Stimulated activated CD4-positive, alpha-beta T cell treated with anti-CD3 and anti-CD28 coated beads, TNF-alpha, amount 100 ng/mL, for 48 hours (primary cell): ENCODE data around the gene NKAIN2.
"Not testable (repeated sequence)": the region's sequence is repeated elsewhere in the genome, so short reads cannot be mapped to it uniquely, and the experiment has no call there.

ENCODE experiments used
- DNase-seq, 3 donors: peaks; one replicate each; pipeline ENCODE4 v3.0.0-alpha.2; 2020; ENCODE audit warnings: low read depth in 3 of 3

Gene NKAIN2

GRCh38 chr6:124078169-124078568, 274.5 kb downstream of the NKAIN2 start:
- DNase-seq = no peak

GRCh38 chr6:124080483-124080882, 276.8 kb downstream of the NKAIN2 start:
- no peak for DNase-seq

- no peak for DNase-seq
Measured at GRCh38 chr6:124090491-124090890, 286.8 kb downstream of the NKAIN2 start.

GRCh38 chr6:124099520-124099919, 295.9 kb downstream of the NKAIN2 start:
- no peak for DNase-seq

GRCh38 chr6:124110514-124110913, 306.8 kb downstream of the NKAIN2 start:
- no peak for DNase-seq

DNA sequence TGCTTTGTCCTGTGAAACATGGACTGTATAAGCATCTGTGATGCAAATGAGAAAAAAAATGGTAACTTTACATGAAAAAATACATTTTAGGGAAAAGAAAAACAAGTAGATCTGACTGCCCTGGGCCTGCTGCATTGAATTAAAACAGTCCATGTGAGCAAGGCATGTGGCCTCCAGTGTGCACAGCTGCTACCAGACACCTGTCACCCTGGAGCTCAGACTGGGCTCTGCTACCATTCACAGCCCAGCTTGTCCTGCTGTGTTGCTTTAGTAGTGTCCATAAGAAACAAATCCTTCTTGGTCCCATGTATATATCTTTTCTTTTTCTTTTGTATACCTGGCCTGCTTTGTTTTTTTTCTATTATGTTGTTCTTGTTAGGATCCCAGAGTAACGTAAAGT, 315.9 kb downstream of the NKAIN2 start:
- DNase-seq = no peak

DNA sequence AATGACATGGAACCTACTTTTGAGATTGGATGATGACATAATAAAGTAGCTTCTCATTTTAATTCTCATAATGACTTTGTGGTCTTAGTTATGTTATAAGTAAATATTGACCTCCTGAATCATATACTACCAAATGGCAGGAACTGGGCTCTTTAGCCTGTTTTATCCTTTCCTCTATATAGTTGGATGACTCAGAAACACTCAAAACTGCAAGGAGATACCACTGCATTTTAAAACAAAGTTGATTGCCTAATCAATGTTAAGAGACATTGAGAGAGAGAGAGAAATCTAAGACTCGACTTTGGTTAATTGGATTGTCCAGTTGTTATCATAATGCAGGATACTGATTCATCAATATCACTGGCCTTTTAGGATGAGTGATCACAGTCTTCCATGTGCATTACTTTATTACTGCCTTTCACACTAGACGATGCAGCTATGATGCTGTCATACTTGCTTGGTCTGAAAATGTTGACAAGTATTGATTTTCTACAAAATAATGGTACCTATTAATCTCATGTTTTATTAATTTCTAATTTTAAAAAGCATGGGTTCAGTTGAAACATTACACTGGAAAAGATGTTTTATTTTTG, 320.0 kb downstream of the NKAIN2 start:
- no peak for DNase-seq

DNA sequence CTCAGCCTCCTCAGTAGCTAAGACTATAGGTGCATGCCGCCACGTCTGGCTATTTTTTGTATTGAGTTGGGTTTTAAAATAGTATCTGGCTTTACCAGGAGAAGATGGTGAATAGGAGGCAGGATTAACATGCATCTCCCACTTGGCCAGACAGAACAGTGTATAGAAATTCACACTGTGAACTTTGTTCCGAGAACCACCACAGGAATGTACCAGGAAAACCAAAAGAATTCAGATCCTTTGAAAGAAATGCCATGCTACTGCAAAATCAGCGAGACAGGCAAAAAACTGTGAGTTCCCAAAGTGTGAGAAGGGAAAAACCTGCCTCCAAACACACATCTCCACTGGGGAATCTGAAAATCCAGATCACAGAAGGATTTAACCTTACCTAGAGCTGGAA, 327.6 kb downstream of the NKAIN2 start:
- DNase-seq = no peak

DNA sequence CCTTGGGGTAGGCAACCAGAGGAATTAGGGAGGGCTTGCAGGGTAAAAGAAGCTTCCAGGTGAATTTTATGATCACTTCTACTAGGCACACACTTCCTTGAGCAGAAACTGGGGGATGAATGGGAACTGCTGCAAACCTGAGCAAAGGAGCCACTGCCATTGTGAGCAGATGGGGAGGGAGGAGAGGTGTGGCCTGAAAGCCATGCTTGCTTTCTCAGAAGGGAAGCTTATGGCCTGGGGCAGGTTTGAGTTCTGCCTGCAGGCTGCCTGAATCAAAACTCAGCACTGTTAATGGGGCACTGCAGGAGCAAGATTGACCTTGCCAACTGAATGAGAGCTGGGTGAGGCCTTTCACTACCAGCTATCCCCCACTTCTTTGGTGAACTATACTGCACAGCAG, 328.1 kb downstream of the NKAIN2 start:
- DNase-seq = no peak

GRCh38 chr6:124132256-124132655, 328.6 kb downstream of the NKAIN2 start:
- DNase-seq = no peak

GRCh38 chr6:124142852-124143251, 339.2 kb downstream of the NKAIN2 start:
- no peak for DNase-seq

DNA sequence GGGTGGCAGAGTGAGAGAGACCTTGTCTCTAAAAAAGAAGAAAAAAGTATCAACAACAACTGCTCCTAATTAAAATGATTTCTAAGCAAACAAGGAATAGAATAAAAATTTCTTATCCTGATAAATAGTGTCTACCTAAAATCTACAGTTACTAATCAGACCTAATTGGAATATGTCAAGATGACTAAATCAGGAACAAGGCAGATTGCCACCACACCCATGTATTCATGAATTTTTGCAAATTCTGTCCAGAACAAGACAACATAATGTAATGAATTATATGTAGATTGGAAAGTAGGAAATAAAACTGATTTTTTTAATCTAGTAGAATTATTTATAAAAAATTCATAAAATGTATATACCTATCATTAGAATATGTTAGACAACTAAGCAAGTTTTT, 339.8 kb downstream of the NKAIN2 start:
- DNase-seq = no peak

DNA sequence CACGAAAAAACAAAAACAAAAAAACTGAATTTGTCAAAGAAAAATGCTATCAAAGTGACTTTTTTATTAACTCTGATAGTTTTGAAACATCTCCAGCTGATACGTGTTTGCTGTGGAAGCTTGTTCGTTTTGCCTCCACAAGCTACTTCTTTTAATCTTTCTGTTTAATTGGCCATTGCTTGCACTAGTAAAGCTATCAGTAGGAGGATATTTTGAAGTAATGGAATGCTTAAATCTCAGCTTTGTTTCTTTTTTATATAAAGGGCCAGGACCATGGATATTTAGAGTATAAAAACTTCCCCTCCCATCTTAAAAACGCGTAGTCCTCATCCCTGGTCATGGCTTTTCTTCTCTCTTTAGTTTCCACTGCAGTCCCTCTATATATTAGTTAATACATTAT, 344.0 kb downstream of the NKAIN2 start:
- DNase-seq = no peak

- no peak for DNase-seq
Measured at GRCh38 chr6:124148236-124148957, 344.7 kb downstream of the NKAIN2 start.

DNA sequence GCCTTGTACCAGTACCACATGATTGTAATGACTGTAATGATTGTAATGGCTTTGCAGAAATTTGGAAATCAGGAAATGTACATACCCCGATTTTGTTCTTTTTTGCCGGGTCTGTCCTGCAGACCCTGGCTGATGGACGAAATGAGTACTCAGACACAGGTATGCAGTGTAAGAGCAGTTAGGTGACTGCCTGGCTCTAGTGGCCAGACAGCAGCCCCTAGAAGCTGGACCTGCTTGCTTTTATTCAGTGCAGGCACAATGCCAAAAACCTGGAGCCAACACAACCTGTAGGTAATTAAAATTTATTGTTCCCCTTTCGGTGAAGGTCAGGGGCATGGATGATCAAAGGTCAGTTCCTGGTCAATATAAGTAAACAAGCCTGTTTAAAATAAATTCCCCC, 346.0 kb downstream of the NKAIN2 start:
- no peak for DNase-seq

DNA sequence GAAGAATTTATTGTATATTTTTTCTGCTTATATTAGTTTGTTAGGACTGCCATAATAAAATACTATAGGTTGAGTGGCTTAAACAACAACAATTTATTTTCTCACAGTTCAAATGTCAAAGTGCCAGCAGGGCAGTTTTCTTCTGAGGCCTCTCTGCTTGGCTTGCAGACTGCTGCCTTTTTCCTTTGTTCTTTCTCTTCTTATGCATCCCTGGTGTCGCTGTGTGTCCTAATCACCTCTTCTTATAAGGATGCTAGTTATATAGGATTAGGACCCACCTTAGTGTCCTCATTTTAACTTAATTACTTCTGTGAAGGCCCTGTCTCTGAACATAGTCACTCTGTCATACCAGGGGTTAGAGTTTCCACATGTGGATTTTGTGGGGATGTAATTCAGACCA, 354.4 kb downstream of the NKAIN2 start:
- DNase-seq = no peak

DNA sequence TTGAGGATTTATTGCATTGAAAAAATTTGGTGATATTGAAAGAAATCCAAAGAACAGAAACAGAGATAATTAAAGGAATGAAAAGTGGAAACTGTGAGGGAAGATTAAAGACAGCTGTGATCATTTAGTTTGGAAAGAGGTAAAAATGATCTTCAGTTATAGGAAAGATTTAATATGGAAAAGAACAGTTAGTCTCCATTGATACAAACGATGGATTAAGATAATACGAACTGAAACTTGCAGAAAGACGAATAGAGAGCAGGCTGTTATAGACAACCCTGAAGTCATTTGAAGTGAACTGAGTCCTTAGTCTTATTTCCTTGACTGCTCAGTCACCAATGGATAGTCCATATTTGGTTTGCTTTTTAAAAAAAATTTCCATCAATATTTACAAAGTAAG, 360.0 kb downstream of the NKAIN2 start:
- no peak for DNase-seq

GRCh38 chr6:124164343-124164742, 360.7 kb downstream of the NKAIN2 start:
- no peak for DNase-seq

DNA sequence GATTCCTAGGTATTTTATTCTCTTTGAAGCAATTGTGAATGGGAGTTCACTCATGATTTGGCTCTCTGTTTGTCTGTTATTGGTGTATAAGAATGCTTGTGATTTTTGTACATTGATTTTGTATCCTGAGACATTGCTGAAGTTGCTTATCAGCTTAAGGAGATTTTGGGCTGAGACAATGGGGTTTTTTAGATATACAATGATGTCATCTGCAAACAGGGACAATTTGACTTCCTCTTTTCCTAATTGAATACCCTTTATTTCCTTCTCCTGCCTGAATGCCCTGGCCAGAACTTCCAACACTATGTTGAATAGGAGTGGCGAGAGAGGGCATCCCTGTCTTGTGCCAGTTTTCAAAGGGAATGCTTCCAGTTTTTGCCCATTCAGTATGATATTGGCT, 363.6 kb downstream of the NKAIN2 start:
- not testable (repeated sequence) for DNase-seq

- DNase-seq = no peak
Measured at GRCh38 chr6:124190256-124190655, 386.6 kb downstream of the NKAIN2 start.

- DNase-seq = no peak
Measured at GRCh38 chr6:124193132-124193531, 389.5 kb downstream of the NKAIN2 start.

DNA sequence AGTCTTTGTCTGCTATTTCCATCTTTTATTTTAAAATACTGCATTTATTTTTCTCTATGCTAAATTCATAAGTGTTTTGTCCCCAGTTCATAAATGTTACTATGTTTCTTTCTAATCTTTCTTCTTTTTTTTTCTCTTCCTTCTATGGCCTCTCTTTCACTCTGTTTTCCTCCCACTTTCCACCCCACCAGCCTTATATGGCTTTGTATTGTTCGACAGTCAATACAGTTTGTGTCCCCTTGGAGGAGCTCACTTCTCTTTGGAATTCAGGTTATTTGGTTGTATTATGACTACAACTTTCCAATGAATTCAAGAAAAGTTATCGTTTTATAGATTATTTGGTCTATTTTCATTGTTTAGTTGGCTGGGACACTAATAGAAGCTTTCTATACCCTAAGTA, 393.5 kb downstream of the NKAIN2 start:
- no peak for DNase-seq

DNA sequence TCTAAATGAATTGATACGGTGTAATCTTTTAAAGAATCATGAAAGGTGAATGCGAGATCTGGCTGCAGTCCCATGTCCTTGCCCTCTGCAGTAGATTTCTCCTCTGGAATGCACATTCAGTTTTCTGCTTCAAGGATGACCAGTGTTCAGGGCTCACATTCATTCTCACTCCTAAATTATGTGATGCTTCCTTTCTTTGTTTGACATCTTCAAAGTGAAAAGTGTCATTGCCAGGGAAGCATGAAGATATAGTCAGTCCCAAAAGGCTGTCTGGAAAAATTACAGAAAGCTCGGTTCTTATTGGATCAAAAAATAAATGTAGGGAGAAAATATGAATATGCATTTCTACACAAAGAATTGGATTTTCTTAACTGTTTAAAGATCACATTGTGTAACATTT, 395.6 kb downstream of the NKAIN2 start:
- DNase-seq = no peak

DNA sequence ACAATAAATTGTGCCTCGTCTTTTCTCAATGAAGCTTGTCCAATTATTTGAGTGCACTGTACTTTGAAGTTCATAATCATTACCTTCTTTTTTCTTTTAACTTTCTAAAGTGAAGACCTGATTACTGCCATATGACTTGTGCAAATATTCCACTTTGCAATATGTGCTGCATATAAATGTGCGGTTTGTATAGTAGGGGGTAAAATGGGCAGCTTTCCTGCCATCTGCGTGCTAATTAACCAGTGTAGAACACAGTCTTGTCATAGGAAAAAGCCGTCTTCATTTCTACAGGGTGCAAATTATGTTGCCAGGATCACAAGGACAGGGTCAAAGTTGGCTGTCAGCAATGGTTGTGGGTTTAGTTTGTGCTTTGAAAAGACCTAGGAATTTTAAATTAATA, 397.0 kb downstream of the NKAIN2 start:
- DNase-seq = no peak
